Measurements from ENCODE around the gene NPAS2. TPM values are rescaled to one million over a fixed set of nuclear protein-coding genes. Genes with fewer than 3 reads are reported as not detected.

The NPAS2 gene
- total and polyA plus RNA-seq, 2 of the 8 experiments (the other 6 are each of a cell fraction or from before 2014, with no cell fraction given) = 1.8 to 1.9 TPM

DNA sequence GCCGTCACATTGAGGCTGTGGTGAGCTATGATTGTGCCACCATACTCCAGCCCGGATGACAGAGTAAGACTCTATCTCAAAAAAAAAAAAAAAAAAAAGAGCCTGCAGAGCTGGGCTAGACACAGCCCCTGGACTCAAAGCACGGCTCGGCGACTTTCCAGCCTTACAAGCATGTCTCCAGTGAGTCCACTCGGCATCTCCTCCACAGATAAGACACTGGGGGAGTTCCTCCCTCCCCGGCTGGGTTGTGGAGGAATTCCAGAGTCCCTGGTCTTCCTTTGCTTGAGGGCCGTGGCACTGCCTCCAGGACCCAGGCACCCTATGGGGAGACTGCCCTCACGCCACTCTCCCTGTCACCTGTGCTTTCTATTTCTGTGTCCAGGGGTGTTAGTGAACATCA lies 151.3 kb downstream of the NPAS2 start (continued):
- TF ChIP-seq, protein P1, sequence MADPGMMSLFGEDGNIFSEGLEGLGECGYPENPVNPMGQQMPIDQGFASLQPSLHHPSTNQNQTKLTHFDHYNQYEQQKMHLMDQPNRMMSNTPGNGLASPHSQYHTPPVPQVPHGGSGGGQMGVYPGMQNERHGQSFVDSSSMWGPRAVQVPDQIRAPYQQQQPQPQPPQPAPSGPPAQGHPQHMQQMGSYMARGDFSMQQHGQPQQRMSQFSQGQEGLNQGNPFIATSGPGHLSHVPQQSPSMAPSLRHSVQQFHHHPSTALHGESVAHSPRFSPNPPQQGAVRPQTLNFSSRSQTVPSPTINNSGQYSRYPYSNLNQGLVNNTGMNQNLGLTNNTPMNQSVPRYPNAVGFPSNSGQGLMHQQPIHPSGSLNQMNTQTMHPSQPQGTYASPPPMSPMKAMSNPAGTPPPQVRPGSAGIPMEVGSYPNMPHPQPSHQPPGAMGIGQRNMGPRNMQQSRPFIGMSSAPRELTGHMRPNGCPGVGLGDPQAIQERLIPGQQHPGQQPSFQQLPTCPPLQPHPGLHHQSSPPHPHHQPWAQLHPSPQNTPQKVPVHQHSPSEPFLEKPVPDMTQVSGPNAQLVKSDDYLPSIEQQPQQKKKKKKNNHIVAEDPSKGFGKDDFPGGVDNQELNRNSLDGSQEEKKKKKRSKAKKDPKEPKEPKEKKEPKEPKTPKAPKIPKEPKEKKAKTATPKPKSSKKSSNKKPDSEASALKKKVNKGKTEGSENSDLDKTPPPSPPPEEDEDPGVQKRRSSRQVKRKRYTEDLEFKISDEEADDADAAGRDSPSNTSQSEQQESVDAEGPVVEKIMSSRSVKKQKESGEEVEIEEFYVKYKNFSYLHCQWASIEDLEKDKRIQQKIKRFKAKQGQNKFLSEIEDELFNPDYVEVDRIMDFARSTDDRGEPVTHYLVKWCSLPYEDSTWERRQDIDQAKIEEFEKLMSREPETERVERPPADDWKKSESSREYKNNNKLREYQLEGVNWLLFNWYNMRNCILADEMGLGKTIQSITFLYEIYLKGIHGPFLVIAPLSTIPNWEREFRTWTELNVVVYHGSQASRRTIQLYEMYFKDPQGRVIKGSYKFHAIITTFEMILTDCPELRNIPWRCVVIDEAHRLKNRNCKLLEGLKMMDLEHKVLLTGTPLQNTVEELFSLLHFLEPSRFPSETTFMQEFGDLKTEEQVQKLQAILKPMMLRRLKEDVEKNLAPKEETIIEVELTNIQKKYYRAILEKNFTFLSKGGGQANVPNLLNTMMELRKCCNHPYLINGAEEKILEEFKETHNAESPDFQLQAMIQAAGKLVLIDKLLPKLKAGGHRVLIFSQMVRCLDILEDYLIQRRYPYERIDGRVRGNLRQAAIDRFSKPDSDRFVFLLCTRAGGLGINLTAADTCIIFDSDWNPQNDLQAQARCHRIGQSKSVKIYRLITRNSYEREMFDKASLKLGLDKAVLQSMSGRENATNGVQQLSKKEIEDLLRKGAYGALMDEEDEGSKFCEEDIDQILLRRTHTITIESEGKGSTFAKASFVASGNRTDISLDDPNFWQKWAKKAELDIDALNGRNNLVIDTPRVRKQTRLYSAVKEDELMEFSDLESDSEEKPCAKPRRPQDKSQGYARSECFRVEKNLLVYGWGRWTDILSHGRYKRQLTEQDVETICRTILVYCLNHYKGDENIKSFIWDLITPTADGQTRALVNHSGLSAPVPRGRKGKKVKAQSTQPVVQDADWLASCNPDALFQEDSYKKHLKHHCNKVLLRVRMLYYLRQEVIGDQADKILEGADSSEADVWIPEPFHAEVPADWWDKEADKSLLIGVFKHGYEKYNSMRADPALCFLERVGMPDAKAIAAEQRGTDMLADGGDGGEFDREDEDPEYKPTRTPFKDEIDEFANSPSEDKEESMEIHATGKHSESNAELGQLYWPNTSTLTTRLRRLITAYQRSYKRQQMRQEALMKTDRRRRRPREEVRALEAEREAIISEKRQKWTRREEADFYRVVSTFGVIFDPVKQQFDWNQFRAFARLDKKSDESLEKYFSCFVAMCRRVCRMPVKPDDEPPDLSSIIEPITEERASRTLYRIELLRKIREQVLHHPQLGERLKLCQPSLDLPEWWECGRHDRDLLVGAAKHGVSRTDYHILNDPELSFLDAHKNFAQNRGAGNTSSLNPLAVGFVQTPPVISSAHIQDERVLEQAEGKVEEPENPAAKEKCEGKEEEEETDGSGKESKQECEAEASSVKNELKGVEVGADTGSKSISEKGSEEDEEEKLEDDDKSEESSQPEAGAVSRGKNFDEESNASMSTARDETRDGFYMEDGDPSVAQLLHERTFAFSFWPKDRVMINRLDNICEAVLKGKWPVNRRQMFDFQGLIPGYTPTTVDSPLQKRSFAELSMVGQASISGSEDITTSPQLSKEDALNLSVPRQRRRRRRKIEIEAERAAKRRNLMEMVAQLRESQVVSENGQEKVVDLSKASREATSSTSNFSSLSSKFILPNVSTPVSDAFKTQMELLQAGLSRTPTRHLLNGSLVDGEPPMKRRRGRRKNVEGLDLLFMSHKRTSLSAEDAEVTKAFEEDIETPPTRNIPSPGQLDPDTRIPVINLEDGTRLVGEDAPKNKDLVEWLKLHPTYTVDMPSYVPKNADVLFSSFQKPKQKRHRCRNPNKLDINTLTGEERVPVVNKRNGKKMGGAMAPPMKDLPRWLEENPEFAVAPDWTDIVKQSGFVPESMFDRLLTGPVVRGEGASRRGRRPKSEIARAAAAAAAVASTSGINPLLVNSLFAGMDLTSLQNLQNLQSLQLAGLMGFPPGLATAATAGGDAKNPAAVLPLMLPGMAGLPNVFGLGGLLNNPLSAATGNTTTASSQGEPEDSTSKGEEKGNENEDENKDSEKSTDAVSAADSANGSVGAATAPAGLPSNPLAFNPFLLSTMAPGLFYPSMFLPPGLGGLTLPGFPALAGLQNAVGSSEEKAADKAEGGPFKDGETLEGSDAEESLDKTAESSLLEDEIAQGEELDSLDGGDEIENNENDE (IDR thresholded peaks at IDR 0.05; ENCODE audit: insufficient replicate concordance, low read length) = no peak
- TF ChIP-seq JUN (IDR thresholded peaks at IDR 0.05; ENCODE audit: low read depth, low read length) (no peak), EZH2 (IDR thresholded peaks at IDR 0.05; ENCODE audit: low read depth, low read length, severe bottlenecking) (no peak), CEBPB (IDR thresholded peaks at IDR 0.05; ENCODE audit: low read depth, low read length) (no peak)

Data from H1 (cell line).